GM19467 (cell line): ENCODE data around the gene ART3.

Experiments
- ATAC-seq: cut with Tn5 transposase; IDR thresholded peaks from one replicate; pipeline ENCODE4 v1.9.1; 2021; ENCODE audit warnings: mild to moderate bottlenecking, moderate library complexity; ENCODE audit not compliant: unreplicated experiment

The ART3 gene

GRCh38 chr4:76144546-76144945 lies 70.0 kb downstream of the ART3 start:
- ATAC-seq, result no peak

GRCh38 chr4:76147454-76148141 lies 73.1 kb downstream of the ART3 start:
- ATAC-seq, result peak; percentile 29

DNA sequence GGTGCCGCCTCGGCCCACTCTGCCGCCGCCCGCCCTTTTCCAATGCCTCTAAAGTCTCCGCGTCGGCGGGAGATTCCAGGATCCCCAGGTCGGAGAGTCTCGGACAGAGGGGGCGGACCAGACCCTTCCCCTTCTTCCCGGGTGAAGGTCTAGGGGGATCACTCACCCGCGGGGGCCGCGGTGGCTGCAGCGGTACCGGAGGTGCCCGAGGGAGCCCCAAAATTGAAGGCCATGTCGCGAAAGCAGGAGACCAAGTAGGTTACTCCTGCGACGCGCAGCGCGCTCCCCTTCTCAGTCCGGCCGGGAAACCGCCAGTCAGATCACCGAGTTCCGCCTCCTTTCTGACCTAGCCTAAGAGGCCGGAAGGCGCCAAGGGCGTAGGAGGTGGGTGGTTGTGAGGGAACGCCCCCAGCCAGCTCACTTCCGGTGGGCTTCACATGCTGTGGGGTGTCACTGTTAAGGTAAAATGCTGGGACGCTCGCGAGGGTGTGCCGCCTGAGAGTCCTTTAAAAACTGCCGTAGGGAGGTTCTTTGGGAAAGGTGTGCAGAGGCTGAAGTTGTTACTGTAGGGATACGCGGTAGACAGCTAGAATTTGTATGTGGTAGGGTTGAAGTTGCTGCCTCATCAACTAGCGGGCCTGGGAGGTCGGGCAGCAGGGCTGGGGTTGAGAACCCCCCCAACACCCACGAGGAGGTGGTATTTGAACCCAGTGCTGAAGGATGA lies 73.8 kb downstream of the ART3 start, which contains the start of gene NUP54:
Gene NUP54, minus strand, starts transcription at position 256 of the 724 bp plus-strand sequence. Its CDS starts 23 bp downstream, at position 233.
- peak; percentile 98 for ATAC-seq

DNA sequence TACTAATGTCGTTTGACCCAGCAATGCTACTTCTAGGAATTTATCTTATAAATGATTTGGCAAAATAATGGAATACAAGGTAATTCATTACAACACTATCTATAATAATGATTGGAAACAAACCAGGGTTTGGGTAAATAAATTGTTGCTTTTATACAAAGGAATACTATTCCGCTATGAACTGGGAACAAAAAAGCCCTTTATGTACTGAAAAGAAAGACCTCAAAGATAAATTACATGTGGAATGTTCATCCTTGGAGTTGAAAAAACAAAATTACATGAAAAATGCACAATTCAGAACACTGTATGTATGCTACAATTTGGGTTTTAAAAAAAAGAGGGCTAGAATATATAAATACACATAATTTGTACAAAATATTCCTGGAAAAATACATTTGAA lies 78.8 kb downstream of the ART3 start:
- ATAC-seq, result no peak

- ATAC-seq, result no peak
These were observed 81.5 kb downstream of the ART3 start for GRCh38 chr4:76155979-76156378.

- no peak for ATAC-seq
These were observed 82.1 kb downstream of the ART3 start for GRCh38 chr4:76156635-76157034.

GRCh38 chr4:76160355-76160754 lies 85.8 kb downstream of the ART3 start:
- no peak for ATAC-seq
